GM18499 (cell line): ENCODE data around the gene SIRPA.

Experiments
- ATAC-seq: cut with Tn5 transposase; IDR thresholded peaks from one replicate; pipeline ENCODE4 v1.9.1; 2021; ENCODE audit warnings: moderate number of reproducible peaks; ENCODE audit not compliant: insufficient read depth, unreplicated experiment

Gene SIRPA

GRCh38 chr20:1894951-1895673 lies at the start of gene SIRPA:
SIRPA (plus strand) TSS chr20:1895407; CDS start chr20:1895448, 41 bp downstream.
- ATAC-seq = no peak

- ATAC-seq = no peak
These were observed 49.5 kb upstream of the SIRPA start for GRCh38 chr20:1845701-1846100.

- no peak for ATAC-seq
These were observed 48.9 kb upstream of the SIRPA start for GRCh38 chr20:1846341-1846740.

- ATAC-seq = no peak
These were observed 48.3 kb upstream of the SIRPA start for GRCh38 chr20:1846876-1847275.

GRCh38 chr20:1847780-1848179 lies 47.4 kb upstream of the SIRPA start:
- ATAC-seq = no peak

- ATAC-seq = no peak
These were observed 46.8 kb upstream of the SIRPA start for GRCh38 chr20:1848373-1848772.

GRCh38 chr20:1851396-1851795 lies 43.8 kb upstream of the SIRPA start:
- ATAC-seq = no peak

GRCh38 chr20:1853473-1853872 lies 41.7 kb upstream of the SIRPA start:
- ATAC-seq = no peak

GRCh38 chr20:1854246-1854645 lies 41.0 kb upstream of the SIRPA start:
- no peak for ATAC-seq

- no peak for ATAC-seq
These were observed 40.1 kb upstream of the SIRPA start for GRCh38 chr20:1855109-1855508.

- ATAC-seq = no peak
These were observed 39.5 kb upstream of the SIRPA start for GRCh38 chr20:1855690-1856089.

- ATAC-seq = no peak
These were observed 38.8 kb upstream of the SIRPA start for GRCh38 chr20:1856424-1856823.

- no peak for ATAC-seq
These were observed 37.7 kb upstream of the SIRPA start for GRCh38 chr20:1857466-1857865.

GRCh38 chr20:1858871-1859270 lies 36.3 kb upstream of the SIRPA start:
- no peak for ATAC-seq

GRCh38 chr20:1860446-1860845 lies 34.8 kb upstream of the SIRPA start:
- no peak for ATAC-seq

GRCh38 chr20:1861347-1861976 lies 33.7 kb upstream of the SIRPA start:
- ATAC-seq = no peak

- ATAC-seq = no peak
These were observed 33.1 kb upstream of the SIRPA start for GRCh38 chr20:1861996-1862662.

- no peak for ATAC-seq
These were observed 32.5 kb upstream of the SIRPA start for GRCh38 chr20:1862663-1863053.

GRCh38 chr20:1863296-1863695 lies 31.9 kb upstream of the SIRPA start:
- ATAC-seq = no peak

GRCh38 chr20:1866834-1867233 lies 28.4 kb upstream of the SIRPA start:
- no peak for ATAC-seq

- ATAC-seq = no peak
These were observed 27.5 kb upstream of the SIRPA start for GRCh38 chr20:1867495-1868260.
